Measurements from ENCODE around the gene MLANA.

Gene MLANA

GRCh38 chr9:5857928-5858327 lies 32.8 kb upstream of the MLANA start:
- H3K27me3 Mint-ChIP-seq = no peaks in the 10 kb centered on the region
- no peak overlapping the region for H3K27ac Mint-ChIP-seq
- ATAC-seq (replicated peaks) = peak; percentile 51 to 62
- no peak overlapping the region for H3K4me3 Mint-ChIP-seq
- H3K36me3 Mint-ChIP-seq = peaks cover 1 to 10% of the 10 kb centered on the region in 2 donors
- no peaks in the 10 kb centered on the region for H3K4me1 Mint-ChIP-seq
- H3K9me3 Mint-ChIP-seq = peaks cover 0 to 5% of the 10 kb centered on the region in 2 donors
- DNase-seq = no peak

- no peak for ATAC-seq (replicated peaks)
- no peaks in the 10 kb centered on the region for H3K27me3 Mint-ChIP-seq
- H3K9me3 Mint-ChIP-seq = peaks cover 0 to 2% of the 10 kb centered on the region in 2 donors
- no peak for DNase-seq
- H3K27ac Mint-ChIP-seq = no peak overlapping the region
- no peaks in the 10 kb centered on the region for H3K4me1 Mint-ChIP-seq
- H3K36me3 Mint-ChIP-seq = peaks cover 1 to 10% of the 10 kb centered on the region in 2 donors
- H3K4me3 Mint-ChIP-seq = no peak overlapping the region
Observed at GRCh38 chr9:5858833-5859232, 31.9 kb upstream of the MLANA start.

DNA sequence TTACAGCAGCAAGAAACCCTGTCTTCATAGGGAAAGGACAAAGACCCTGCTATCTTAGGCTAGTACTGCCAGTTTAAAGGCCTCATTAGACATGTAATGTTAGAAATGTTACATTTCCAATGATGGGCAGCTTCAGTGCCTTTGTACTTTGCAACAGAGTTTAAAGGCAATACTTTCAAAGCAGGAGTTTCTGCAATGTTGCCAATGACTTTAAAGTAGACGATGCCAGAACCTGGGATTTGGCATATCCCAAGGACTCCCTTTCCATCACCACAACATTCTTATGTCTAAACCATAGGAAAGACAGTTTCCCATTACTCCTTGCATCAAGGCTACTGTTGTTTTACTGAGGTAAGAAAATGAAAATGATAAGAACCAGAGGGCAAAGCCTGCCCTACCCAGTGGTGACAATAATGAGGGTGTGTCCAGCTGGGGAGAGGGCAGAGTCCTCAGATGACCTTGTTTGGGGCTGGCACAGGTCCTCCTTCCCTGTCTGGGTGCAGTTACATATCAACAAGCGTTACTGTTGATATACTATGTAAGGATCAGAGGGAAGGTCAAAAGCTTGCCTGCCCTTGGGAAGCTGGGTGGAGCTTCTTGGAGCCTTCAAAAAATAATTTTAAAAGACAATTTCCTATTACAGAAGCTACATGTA lies 27.5 kb upstream of the MLANA start:
- ATAC-seq (replicated peaks) (no peak), DNase-seq (no peak)
- Mint-ChIP-seq H3K4me3 (no peak overlapping the region), H3K27ac (no peak overlapping the region), H3K4me1 (no peaks in the 10 kb centered on the region), H3K36me3 (peaks cover 3% of the 10 kb centered on the region in 2 donors), H3K27me3 (no peaks in the 10 kb centered on the region), H3K9me3 (no peaks in the 10 kb centered on the region)

DNA sequence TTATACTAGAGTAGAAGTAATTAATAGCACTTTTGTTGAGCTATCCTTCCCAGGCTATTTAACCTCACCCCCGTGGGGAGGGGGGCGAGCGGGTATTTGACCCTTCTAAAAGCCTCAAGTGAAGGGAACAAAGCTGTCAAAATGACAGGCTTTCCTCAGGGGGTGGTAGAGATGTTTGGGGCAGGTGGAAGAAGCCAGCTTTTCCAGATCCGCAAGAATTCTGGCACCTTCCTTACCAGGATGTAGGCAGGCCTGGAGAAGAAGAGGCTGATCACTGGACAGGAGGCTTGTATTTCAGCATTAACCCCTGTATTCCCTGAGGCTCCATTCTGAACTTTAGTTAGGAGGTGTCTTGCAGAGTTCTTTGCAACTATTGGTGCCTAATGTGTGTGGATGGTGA lies 26.2 kb upstream of the MLANA start:
- no peaks in the 10 kb centered on the region for H3K4me1 Mint-ChIP-seq
- ATAC-seq (replicated peaks) = no peak
- H3K4me3 Mint-ChIP-seq = no peak overlapping the region
- H3K9me3 Mint-ChIP-seq = no peaks in the 10 kb centered on the region
- no peak overlapping the region for H3K27ac Mint-ChIP-seq
- H3K27me3 Mint-ChIP-seq = no peaks in the 10 kb centered on the region
- DNase-seq = no peak
- peaks cover 3% of the 10 kb centered on the region in 2 donors for H3K36me3 Mint-ChIP-seq

- no peak for ATAC-seq (replicated peaks)
- DNase-seq = no peak
- H3K27ac Mint-ChIP-seq = no peak overlapping the region
- H3K36me3 Mint-ChIP-seq = peaks cover 3 to 6% of the 10 kb centered on the region in 2 donors
- H3K4me3 Mint-ChIP-seq = no peak overlapping the region
- no peaks in the 10 kb centered on the region for H3K4me1 Mint-ChIP-seq
- H3K27me3 Mint-ChIP-seq = no peaks in the 10 kb centered on the region
- H3K9me3 Mint-ChIP-seq = no peaks in the 10 kb centered on the region
Observed at GRCh38 chr9:5866272-5866671, 24.4 kb upstream of the MLANA start.

- Mint-ChIP-seq H3K36me3 (peaks cover 3 to 9% of the 10 kb centered on the region in 2 donors), H3K27me3 (no peaks in the 10 kb centered on the region), H3K9me3 (no peaks in the 10 kb centered on the region), H3K27ac (no peak overlapping the region), H3K4me1 (no peaks in the 10 kb centered on the region), H3K4me3 (no peak overlapping the region)
- ATAC-seq (replicated peaks) (no peak), DNase-seq (no peak)
Observed at GRCh38 chr9:5866685-5867084, 24.0 kb upstream of the MLANA start.

GRCh38 chr9:5868235-5868634 lies 22.5 kb upstream of the MLANA start:
- DNase-seq (no peak), ATAC-seq (replicated peaks) (no peak)
- no peaks in the 10 kb centered on the region for H3K4me1 Mint-ChIP-seq
- H3K27ac Mint-ChIP-seq = no peak overlapping the region
- no peaks in the 10 kb centered on the region for H3K27me3 Mint-ChIP-seq
- H3K36me3 Mint-ChIP-seq = peaks cover 3 to 13% of the 10 kb centered on the region in 2 donors
- H3K9me3 Mint-ChIP-seq = no peaks in the 10 kb centered on the region
- no peak overlapping the region for H3K4me3 Mint-ChIP-seq

GRCh38 chr9:5869315-5870019 lies 21.2 kb upstream of the MLANA start:
- H3K4me1 Mint-ChIP-seq = no peaks in the 10 kb centered on the region
- no peak for ATAC-seq (replicated peaks)
- DNase-seq = no peak
- H3K9me3 Mint-ChIP-seq = no peaks in the 10 kb centered on the region
- peaks cover 3 to 13% of the 10 kb centered on the region in 2 donors for H3K36me3 Mint-ChIP-seq
- H3K27me3 Mint-ChIP-seq = no peaks in the 10 kb centered on the region
- no peak overlapping the region for H3K27ac Mint-ChIP-seq
- no peak overlapping the region for H3K4me3 Mint-ChIP-seq

GRCh38 chr9:5870020-5870339 lies 20.7 kb upstream of the MLANA start:
- H3K27ac Mint-ChIP-seq = no peak overlapping the region
- H3K9me3 Mint-ChIP-seq = no peaks in the 10 kb centered on the region
- no peaks in the 10 kb centered on the region for H3K27me3 Mint-ChIP-seq
- DNase-seq (no peak), ATAC-seq (replicated peaks) (no peak)
- H3K36me3 Mint-ChIP-seq = peaks cover 3 to 13% of the 10 kb centered on the region in 2 donors
- H3K4me3 Mint-ChIP-seq = no peak overlapping the region
- peaks cover 0 to 1% of the 10 kb centered on the region in 2 donors for H3K4me1 Mint-ChIP-seq

- Mint-ChIP-seq H3K36me3 (peaks cover 3 to 13% of the 10 kb centered on the region in 2 donors), H3K27ac (no peak overlapping the region), H3K9me3 (no peaks in the 10 kb centered on the region), H3K4me3 (no peak overlapping the region), H3K27me3 (no peaks in the 10 kb centered on the region), H3K4me1 (peaks cover 2 to 5% of the 10 kb centered on the region in 2 donors)
- DNase-seq (no peak), ATAC-seq (replicated peaks) (no peak)
Observed at GRCh38 chr9:5870691-5871090, 20.0 kb upstream of the MLANA start.

DNA sequence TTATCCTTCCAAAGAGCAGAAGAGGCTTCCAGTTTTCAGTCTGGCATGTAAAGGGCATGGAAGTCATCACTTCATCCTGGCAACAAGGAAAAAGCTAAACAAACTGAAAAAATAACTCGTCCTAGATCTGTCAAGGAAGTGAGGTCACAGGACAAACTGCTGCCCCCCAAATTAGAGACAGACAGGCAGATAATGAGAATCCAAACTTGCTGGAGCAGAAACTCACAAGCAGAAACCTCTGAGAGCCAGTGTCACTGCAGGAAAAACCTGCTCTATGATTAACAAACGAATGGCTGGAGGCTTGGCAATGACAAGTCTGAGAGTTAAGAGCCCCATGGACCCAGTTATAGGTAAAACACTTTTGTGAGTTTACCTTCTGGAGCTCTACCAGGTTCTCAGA lies 18.9 kb upstream of the MLANA start:
- ATAC-seq (replicated peaks) (no peak), DNase-seq (no peak)
- H3K36me3 Mint-ChIP-seq = peaks cover 2 to 13% of the 10 kb centered on the region in 2 donors
- H3K4me1 Mint-ChIP-seq = peaks cover 9 to 11% of the 10 kb centered on the region in 2 donors
- no peaks in the 10 kb centered on the region for H3K9me3 Mint-ChIP-seq
- H3K27ac Mint-ChIP-seq = no peak overlapping the region
- no peak overlapping the region for H3K4me3 Mint-ChIP-seq
- H3K27me3 Mint-ChIP-seq = no peaks in the 10 kb centered on the region

DNA sequence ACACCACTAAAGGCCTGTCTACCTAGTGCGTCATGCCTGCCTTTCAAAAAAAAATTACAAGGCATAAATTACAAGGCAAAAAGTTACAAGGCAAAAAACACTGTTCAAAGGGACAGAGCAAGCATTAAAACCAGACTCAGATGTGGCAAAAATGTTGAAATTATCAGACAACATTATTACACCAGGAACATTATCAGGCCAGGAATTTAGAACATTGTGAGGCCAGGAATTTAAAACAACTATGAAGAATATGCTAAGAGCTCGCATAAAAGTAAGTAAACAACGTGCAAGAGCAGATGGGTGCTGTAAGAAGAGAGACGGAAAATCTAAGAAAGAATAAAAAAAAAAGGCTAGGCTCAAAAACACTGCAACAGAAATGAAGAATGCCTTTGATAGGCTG lies 18.2 kb upstream of the MLANA start:
- Mint-ChIP-seq H3K4me3 (no peak overlapping the region), H3K27me3 (no peaks in the 10 kb centered on the region), H3K4me1 (peaks cover 9 to 11% of the 10 kb centered on the region in 2 donors), H3K9me3 (no peaks in the 10 kb centered on the region), H3K36me3 (peaks cover 0 to 12% of the 10 kb centered on the region in 2 donors), H3K27ac (no peak overlapping the region)
- DNase-seq (no peak), ATAC-seq (replicated peaks) (no peak)

DNA sequence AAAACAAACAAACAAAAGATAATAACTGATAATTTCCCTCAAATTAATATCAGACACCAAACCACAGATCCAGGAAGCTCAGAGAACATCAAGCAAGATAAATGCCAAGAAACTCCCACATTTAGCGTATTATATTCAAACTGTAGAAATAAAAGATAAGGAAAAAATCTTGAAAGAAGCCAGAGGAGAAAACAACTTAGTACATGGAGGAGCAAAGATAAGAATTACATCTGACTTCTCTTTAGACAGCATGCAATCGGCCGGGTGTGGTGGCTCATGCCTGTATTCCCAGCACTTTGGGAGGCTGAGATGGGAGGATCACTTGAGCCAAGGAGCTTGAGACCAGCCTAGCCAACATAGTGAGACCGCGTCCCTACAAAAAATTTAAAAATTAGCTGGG lies 17.2 kb upstream of the MLANA start:
- ATAC-seq (replicated peaks) (no peak), DNase-seq (no peak)
- peaks cover 0 to 10% of the 10 kb centered on the region in 2 donors for H3K36me3 Mint-ChIP-seq
- no peaks in the 10 kb centered on the region for H3K27me3 Mint-ChIP-seq
- H3K9me3 Mint-ChIP-seq = no peaks in the 10 kb centered on the region
- no peak overlapping the region for H3K4me3 Mint-ChIP-seq
- H3K27ac Mint-ChIP-seq = no peak overlapping the region
- peaks cover 9 to 11% of the 10 kb centered on the region in 2 donors for H3K4me1 Mint-ChIP-seq

GRCh38 chr9:5874048-5874447 lies 16.6 kb upstream of the MLANA start:
- no peak overlapping the region for H3K4me3 Mint-ChIP-seq
- H3K27ac Mint-ChIP-seq = no peak overlapping the region
- H3K27me3 Mint-ChIP-seq = no peaks in the 10 kb centered on the region
- H3K4me1 Mint-ChIP-seq = peaks cover 9 to 11% of the 10 kb centered on the region in 2 donors
- no peak for DNase-seq
- peaks cover 0 to 10% of the 10 kb centered on the region in 2 donors for H3K36me3 Mint-ChIP-seq
- H3K9me3 Mint-ChIP-seq = no peaks in the 10 kb centered on the region
- no peak for ATAC-seq (replicated peaks)

DNA sequence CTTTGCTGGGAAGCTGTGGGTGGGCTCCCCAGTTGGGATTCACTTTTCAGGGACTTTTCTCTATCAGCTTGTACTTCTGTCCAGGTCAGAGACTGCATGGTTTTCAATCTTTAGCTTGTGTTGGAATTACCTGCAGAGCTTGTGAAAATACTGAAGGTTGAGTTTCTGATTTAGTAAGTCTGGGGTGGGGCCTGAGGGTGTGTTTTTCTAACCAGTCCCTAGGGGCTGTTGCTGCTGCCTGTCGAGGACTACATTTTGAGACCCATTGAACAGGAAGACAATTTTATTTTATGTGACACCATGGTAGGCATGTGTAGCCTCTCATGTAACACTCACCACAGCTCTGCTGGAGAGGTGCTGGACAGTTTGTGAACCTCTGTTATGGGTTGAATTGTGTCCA lies 14.7 kb upstream of the MLANA start:
- Mint-ChIP-seq H3K27me3 (no peaks in the 10 kb centered on the region), H3K9me3 (no peaks in the 10 kb centered on the region), H3K27ac (peak overlapping the region; percentile 39), H3K4me3 (no peak overlapping the region), H3K4me1 (peaks cover 9 to 11% of the 10 kb centered on the region in 2 donors), H3K36me3 (peaks cover 0 to 7% of the 10 kb centered on the region in 2 donors)
- ATAC-seq (replicated peaks) (peak in 1 of 2 donors; percentile 27), DNase-seq (no peak)
